Renal pelvis (tissue), 4 donors: ENCODE measurements around the gene PRKACA. TPM values are rescaled to one million over a fixed set of nuclear protein-coding genes. Genes with fewer than 3 reads are reported as not detected.

Experiments
- DNase-seq: peaks from one replicate; pipeline ENCODE4 v3.0.0-alpha.2; 2013
- polyA plus RNA-seq, 3 donors: library from polyadenylated mRNA; unstranded; fragments of 120-200 nt; gene quantifications; one replicate each; pipeline ENCODE4 v1.2.1, GENCODE V29; 2013; ENCODE audit not compliant: insufficient read length in 3 of 3

PRKACA gene
- polyA plus RNA-seq, 3 donors, result 80.0 to 103 (median 87.6) TPM

GRCh38 chr19:14073925-14074838 lies 43.4 kb downstream of the PRKACA start:
- DNase-seq, result no peak

- DNase-seq, result no peak
These were observed 44.2 kb downstream of the PRKACA start for GRCh38 chr19:14073261-14073924.

- no peak for DNase-seq
These were observed 44.9 kb downstream of the PRKACA start, which contains the start of gene MISP3 for GRCh38 chr19:14072535-14073260. MISP3 (plus strand) TSS chr19:14072786; CDS start chr19:14073310, 524 bp downstream.

- no peak for DNase-seq
These were observed 47.1 kb downstream of the PRKACA start for GRCh38 chr19:14070268-14071050.

GRCh38 chr19:14066134-14066533 lies 51.4 kb downstream of the PRKACA start:
- no peak for DNase-seq

GRCh38 chr19:14063105-14063504 lies 54.5 kb downstream of the PRKACA start:
- DNase-seq, result no peak

- no peak for DNase-seq
These were observed 55.1 kb downstream of the PRKACA start for GRCh38 chr19:14062558-14062855.

GRCh38 chr19:14061751-14062557 lies 55.6 kb downstream of the PRKACA start, which contains the start of gene PALM3:
PALM3 (minus strand) TSS chr19:14062076; CDS start chr19:14061980, 96 bp downstream.
- DNase-seq, result peak; percentile 69

- DNase-seq, result no peak
These were observed 56.3 kb downstream of the PRKACA start for GRCh38 chr19:14061081-14061749.

GRCh38 chr19:14059652-14060155 lies 57.9 kb downstream of the PRKACA start:
- DNase-seq, result no peak

- no peak for DNase-seq
These were observed 58.5 kb downstream of the PRKACA start for GRCh38 chr19:14059093-14059480.

- DNase-seq, result no peak
These were observed 59.1 kb downstream of the PRKACA start for GRCh38 chr19:14058182-14059092.

- no peak for DNase-seq
These were observed 60.7 kb downstream of the PRKACA start for GRCh38 chr19:14056741-14057356.

GRCh38 chr19:14056069-14056666 lies 61.4 kb downstream of the PRKACA start:
- DNase-seq, result no peak

- DNase-seq, result no peak
These were observed 62.2 kb downstream of the PRKACA start for GRCh38 chr19:14055396-14055795.

- DNase-seq, result no peak
These were observed 62.8 kb downstream of the PRKACA start for GRCh38 chr19:14054721-14055120.

GRCh38 chr19:14054099-14054498 lies 63.5 kb downstream of the PRKACA start:
- no peak for DNase-seq

GRCh38 chr19:14053500-14053899 lies 64.1 kb downstream of the PRKACA start:
- no peak for DNase-seq
